ENCODE results near the gene STAT4. TPM values are rescaled to one million over a fixed set of nuclear protein-coding genes. Genes with fewer than 3 reads are reported as not detected.

STAT4 gene
- total and polyA plus RNA-seq, 4 donors: 0.85 to 7.9 (median 3.2) TPM

- WGBS: 32% methylated on average over 6 of the region's 6 CpGs
- Histone ChIP-seq H3K4me3 (ENCODE audit: low read depth in 1 of 3, low read length in 3 of 3) (no peak overlapping the region), H3K9ac (ENCODE audit: low read depth in 1 of 2, low read length in 2 of 2) (no peak overlapping the region), H3K27me3 (ENCODE audit: control insufficient read depth in 4 of 4, insufficient read depth in 4 of 4, low read length in 3 of 4) (no peaks in the 10 kb centered on the region), H3K4me1 (ENCODE audit: control insufficient read depth in 4 of 4, insufficient read depth in 4 of 4, low read length in 3 of 4) (peaks cover 3 to 42% (median 32%) of the 10 kb centered on the region in 4 donors), H3K36me3 (ENCODE audit: control insufficient read depth in 4 of 4, insufficient read depth in 3 of 4, low read depth in 1 of 4, low read length in 3 of 4) (no peaks in the 10 kb centered on the region), H3K27ac (ENCODE audit: low read depth in 1 of 2, low read length in 2 of 2) (no peak overlapping the region), H3K9me3 (ENCODE audit: control insufficient read depth in 4 of 4, low read length in 3 of 4) (no peaks in the 10 kb centered on the region)
- no peak for DNase-seq (ENCODE audit: low spot score)
- no peak for TF ChIP-seq TAF1 (conservative IDR thresholded peaks at IDR 0.05)
- TF ChIP-seq RXRA (IDR thresholded peaks at IDR 0.05): peak; percentile 67 to 80
- peak; percentile 26 for TF ChIP-seq SP1 (IDR thresholded peaks at IDR 0.05)
- no peak for TF ChIP-seq CTCF (IDR thresholded peaks at IDR 0.05; ENCODE audit: low read depth, low read length, missing input control)
- no peak for TF ChIP-seq ZBTB33 (IDR thresholded peaks at IDR 0.05)
- TF ChIP-seq MAX (IDR thresholded peaks at IDR 0.05): no peak
- TF ChIP-seq GABPA (IDR thresholded peaks at IDR 0.05 in 1 of 2, conservative IDR thresholded peaks at IDR 0.05 in 1 of 2): no peak
- TF ChIP-seq ATF3 (IDR thresholded peaks at IDR 0.05): no peak
- TF ChIP-seq YY1 (IDR thresholded peaks at IDR 0.05): no peak
- TF ChIP-seq REST (IDR thresholded peaks at IDR 0.05): no peak
- no peak for TF ChIP-seq RAD21 (IDR thresholded peaks at IDR 0.05)
- peak in 1 of 2 donors; percentile 13 for TF ChIP-seq JUND (IDR thresholded peaks at IDR 0.05)
- TF ChIP-seq HNF4A (conservative IDR thresholded peaks at IDR 0.05): no peak
- no peak for TF ChIP-seq FOXA2 (IDR thresholded peaks at IDR 0.05)
- no peak for TF ChIP-seq HNF4G (IDR thresholded peaks at IDR 0.05)
These were observed 97.5 kb downstream of the STAT4 start for GRCh38 chr2:191053256-191053655.

Data from liver (tissue), 9 donors.